Measurements from ENCODE around the gene TFDP2. TPM values are rescaled to one million over a fixed set of nuclear protein-coding genes. Genes with fewer than 3 reads are reported as not detected.

Gene TFDP2
- total RNA-seq, 2 experiments from 2014 or later = 27.4 to 27.8 TPM

GRCh38 chr3:142152384-142152783, 3.0 kb upstream of the TFDP2 start:
- Mint-ChIP-seq H3K27ac (no peak overlapping the region), H3K4me1 (ENCODE audit: low read depth) (peaks cover 10% of the 10 kb centered on the region), H3K4me3 (no peak overlapping the region), H3K9me3 (no peaks in the 10 kb centered on the region), H3K36me3 (ENCODE audit: low read depth) (no peaks in the 10 kb centered on the region), H3K27me3 (no peaks in the 10 kb centered on the region)
- intact Hi-C loops (cut with micrococcal nuclease) = no loop called here
- DNase-seq (peak; percentile 33), ATAC-seq (no peak)
- POLR2A ChIA-PET = no interaction called here
- CTCF ChIA-PET = no interaction called here
- no peak for TF ChIP-seq CTCF (IDR thresholded peaks at IDR 0.05)

DNA sequence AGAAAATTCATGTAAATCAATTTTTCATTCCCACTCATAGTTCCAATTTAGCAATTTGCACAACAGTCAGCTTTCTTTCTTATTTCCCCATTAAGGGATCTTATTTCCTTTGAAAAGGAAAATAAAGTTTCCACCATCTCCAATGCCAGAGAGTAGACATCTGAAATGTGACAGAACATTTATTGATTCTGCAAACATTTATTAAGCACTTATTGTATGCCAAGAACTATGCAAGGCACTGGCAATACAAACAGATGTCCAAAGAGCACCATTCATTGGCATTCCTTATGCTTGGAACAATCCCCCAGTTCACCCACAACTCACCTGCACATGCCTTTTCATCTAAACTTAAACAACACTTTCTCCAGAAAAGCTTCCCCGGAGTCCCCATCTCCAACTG, 2.5 kb upstream of the TFDP2 start:
- H3K4me1 Mint-ChIP-seq (ENCODE audit: low read depth) = peaks cover 13% of the 10 kb centered on the region
- ATAC-seq (no peak), DNase-seq (no peak)
- no peaks in the 10 kb centered on the region for H3K27me3 Mint-ChIP-seq
- intact Hi-C loops (cut with micrococcal nuclease) = no loop called here
- ChIA-PET POLR2A (no interaction called here), CTCF (interaction anchor here (0.7 to 1.4 kb wide), 3 partner anchors 23 to 130 kb away, joined by 3 to 4 read pairs (median 3); no protein-coding TSS in a partner anchor)
- H3K4me3 Mint-ChIP-seq = no peak overlapping the region
- TF ChIP-seq CTCF (IDR thresholded peaks at IDR 0.05) = no peak
- H3K9me3 Mint-ChIP-seq = no peaks in the 10 kb centered on the region
- H3K27ac Mint-ChIP-seq = no peak overlapping the region
- H3K36me3 Mint-ChIP-seq (ENCODE audit: low read depth) = no peaks in the 10 kb centered on the region

- H3K4me1 Mint-ChIP-seq (ENCODE audit: low read depth) = peaks cover 15% of the 10 kb centered on the region
- intact Hi-C loops (cut with micrococcal nuclease) = no loop called here
- ATAC-seq (no peak), DNase-seq (no peak)
- ChIA-PET CTCF (interaction anchor here (0.7 to 1.4 kb wide), 2 partner anchors 75 to 130 kb away, joined by 3 to 4 read pairs; no protein-coding TSS in a partner anchor), POLR2A (no interaction called here)
- no peak overlapping the region for H3K4me3 Mint-ChIP-seq
- H3K27ac Mint-ChIP-seq = no peak overlapping the region
- no peaks in the 10 kb centered on the region for H3K9me3 Mint-ChIP-seq
- no peak for TF ChIP-seq CTCF (IDR thresholded peaks at IDR 0.05)
- H3K36me3 Mint-ChIP-seq (ENCODE audit: low read depth) = no peaks in the 10 kb centered on the region
- no peaks in the 10 kb centered on the region for H3K27me3 Mint-ChIP-seq
Measured at GRCh38 chr3:142151240-142151639, 1.9 kb upstream of the TFDP2 start.

DNA sequence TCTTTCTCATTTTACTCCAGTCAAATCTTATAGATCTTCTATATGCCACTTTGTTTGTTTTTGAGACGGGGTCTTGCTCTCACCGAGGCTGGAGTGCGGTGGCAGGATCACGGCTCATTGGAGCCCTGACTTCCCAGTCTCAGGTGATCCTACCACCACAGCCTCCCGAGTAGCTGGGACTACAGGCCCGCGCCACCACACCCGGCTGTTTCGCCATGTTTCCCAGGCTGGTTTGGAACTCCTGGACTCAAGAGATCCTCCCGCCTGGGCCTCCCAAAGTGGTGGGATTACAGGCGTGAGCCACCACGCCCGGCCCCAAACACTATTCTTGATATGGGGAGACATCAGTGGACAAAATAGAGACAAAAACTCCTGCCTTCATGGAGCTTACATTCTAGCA, 927 bp upstream of the TFDP2 start:
- Mint-ChIP-seq H3K4me1 (ENCODE audit: low read depth) (peaks cover 16% of the 10 kb centered on the region), H3K36me3 (ENCODE audit: low read depth) (no peaks in the 10 kb centered on the region), H3K27me3 (no peaks in the 10 kb centered on the region), H3K4me3 (peak overlapping the region; percentile 79), H3K9me3 (no peaks in the 10 kb centered on the region), H3K27ac (no peak overlapping the region)
- intact Hi-C loops (cut with micrococcal nuclease) = no loop called here
- ChIA-PET POLR2A (no interaction called here), CTCF (interaction anchor here (1.4 kb wide), 1 partner anchor 76 kb away, joined by 4 read pairs; no protein-coding TSS in a partner anchor)
- ATAC-seq = no peak
- no peak for DNase-seq
- no peak for TF ChIP-seq CTCF (IDR thresholded peaks at IDR 0.05)

- Mint-ChIP-seq H3K9me3 (no peaks in the 10 kb centered on the region), H3K36me3 (ENCODE audit: low read depth) (no peaks in the 10 kb centered on the region), H3K4me1 (ENCODE audit: low read depth) (peaks cover 23% of the 10 kb centered on the region), H3K27me3 (no peaks in the 10 kb centered on the region), H3K27ac (no peak overlapping the region), H3K4me3 (peak overlapping the region; percentile 79)
- ChIA-PET CTCF (no interaction called here), POLR2A (no interaction called here)
- ATAC-seq (no peak), DNase-seq (no peak)
- no peak for TF ChIP-seq CTCF (IDR thresholded peaks at IDR 0.05)
- intact Hi-C loops (cut with micrococcal nuclease) = no loop called here
Measured at GRCh38 chr3:142149673-142149992, 289 bp upstream of the TFDP2 start.

All from activated CD8-positive, alpha-beta T cell treated with anti-CD3 and anti-CD28 coated beads for 36 hours (primary cell).